Right lobe of liver (tissue), 4 donors: ENCODE data around the gene UNC13B.

Experiments used
- POLR2A ChIP-seq: fragments of 450-650 bp; IDR thresholded peaks from one replicate; pipeline ENCODE4 v1.6.1; 2017; ENCODE audit warnings: antibody characterized with exemption, mild to moderate bottlenecking
- TF ChIP-seq, protein P1 (sequence below), 4 donors: fragments of 200-600 bp in 3 of 4; fragments of 450-650 bp in 1 of 4; IDR thresholded peaks; one replicate each; pipeline versions ENCODE4 v1.5.1 to v1.8.0; 2016 to 2022; ENCODE audit warnings: antibody characterized with exemption in 4 of 4, mild to moderate bottlenecking in 2 of 4
- donor health status: DM: no; HTN: no; CAD: no.
- donor health status: DM: no; HTN: no; CAD: no.
- donor health status: DM: no; HTN: yes; CAD: no.

DNA sequence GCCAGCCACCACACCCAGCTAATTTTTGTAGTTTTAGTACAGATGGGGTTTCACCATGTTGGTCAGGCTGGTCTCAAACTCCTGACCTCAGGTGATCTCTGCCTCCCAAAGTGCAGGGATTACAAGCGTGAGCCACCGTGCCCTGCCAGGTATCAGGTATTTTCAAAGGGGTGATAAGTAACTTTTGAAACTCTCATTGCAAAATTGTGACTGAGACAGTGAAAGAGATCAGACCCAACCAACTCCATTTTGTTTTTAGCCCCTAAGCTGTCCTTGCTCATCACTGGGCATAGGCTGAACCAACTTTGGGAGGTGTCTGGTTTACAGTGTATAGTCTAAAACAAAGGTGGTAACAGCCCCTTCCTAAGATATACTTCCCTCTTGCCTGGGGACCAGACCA is 29.3 kb downstream of the UNC13B start:
- TF ChIP-seq, protein P1, sequence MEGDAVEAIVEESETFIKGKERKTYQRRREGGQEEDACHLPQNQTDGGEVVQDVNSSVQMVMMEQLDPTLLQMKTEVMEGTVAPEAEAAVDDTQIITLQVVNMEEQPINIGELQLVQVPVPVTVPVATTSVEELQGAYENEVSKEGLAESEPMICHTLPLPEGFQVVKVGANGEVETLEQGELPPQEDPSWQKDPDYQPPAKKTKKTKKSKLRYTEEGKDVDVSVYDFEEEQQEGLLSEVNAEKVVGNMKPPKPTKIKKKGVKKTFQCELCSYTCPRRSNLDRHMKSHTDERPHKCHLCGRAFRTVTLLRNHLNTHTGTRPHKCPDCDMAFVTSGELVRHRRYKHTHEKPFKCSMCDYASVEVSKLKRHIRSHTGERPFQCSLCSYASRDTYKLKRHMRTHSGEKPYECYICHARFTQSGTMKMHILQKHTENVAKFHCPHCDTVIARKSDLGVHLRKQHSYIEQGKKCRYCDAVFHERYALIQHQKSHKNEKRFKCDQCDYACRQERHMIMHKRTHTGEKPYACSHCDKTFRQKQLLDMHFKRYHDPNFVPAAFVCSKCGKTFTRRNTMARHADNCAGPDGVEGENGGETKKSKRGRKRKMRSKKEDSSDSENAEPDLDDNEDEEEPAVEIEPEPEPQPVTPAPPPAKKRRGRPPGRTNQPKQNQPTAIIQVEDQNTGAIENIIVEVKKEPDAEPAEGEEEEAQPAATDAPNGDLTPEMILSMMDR (IDR thresholded peaks at IDR 0.05) = no peak
- TF ChIP-seq POLR2A = no peak
